ENCODE results near the gene SIX2.

Gene SIX2

GRCh38 chr2:45014831-45015230 is 5.6 kb upstream of the SIX2 start:
- DNase-seq = no peak

- no peak for DNase-seq
These were observed 4.9 kb upstream of the SIX2 start for GRCh38 chr2:45014016-45014702.

- no peak for DNase-seq
These were observed 4.2 kb upstream of the SIX2 start for GRCh38 chr2:45013229-45014015.

GRCh38 chr2:45012733-45013132 is 3.5 kb upstream of the SIX2 start:
- no peak for DNase-seq

GRCh38 chr2:45011621-45012602 is 2.7 kb upstream of the SIX2 start:
- no peak for DNase-seq

- DNase-seq = no peak
These were observed 1.9 kb upstream of the SIX2 start for GRCh38 chr2:45011121-45011520.

- no peak for DNase-seq
These were observed 1.4 kb upstream of the SIX2 start for GRCh38 chr2:45010702-45011012.

- DNase-seq = peak; percentile 28
These were observed 863 bp upstream of the SIX2 start for GRCh38 chr2:45009928-45010701.

GRCh38 chr2:45008296-45009129 is 739 bp downstream of the SIX2 start:
- DNase-seq = no peak

GRCh38 chr2:45007961-45008295 is 1.3 kb downstream of the SIX2 start:
- no peak for DNase-seq

- DNase-seq = no peak
These were observed 2.3 kb downstream of the SIX2 start for GRCh38 chr2:45006942-45007287.

GRCh38 chr2:45006041-45006941 is 3.0 kb downstream of the SIX2 start:
- DNase-seq = no peak

GRCh38 chr2:45005261-45006002 is 3.8 kb downstream of the SIX2 start:
- no peak for DNase-seq

- no peak for DNase-seq
These were observed 4.6 kb downstream of the SIX2 start for GRCh38 chr2:45004562-45005191.

GRCh38 chr2:45003579-45004551 is 5.4 kb downstream of the SIX2 start:
- no peak for DNase-seq

GRCh38 chr2:45002686-45003085 is 6.6 kb downstream of the SIX2 start:
- DNase-seq = no peak

GRCh38 chr2:45001869-45002385 is 7.3 kb downstream of the SIX2 start:
- no peak for DNase-seq
